Mesothelial cell of epicardium (in vitro differentiated cells): ENCODE data around the gene SCGB2A2. TPM values are rescaled to one million over a fixed set of nuclear protein-coding genes. Genes with fewer than 3 reads are reported as not detected.

ENCODE experiments used
- DNase-seq, 2 experiments: peaks; one replicate each; pipeline ENCODE4 v3.0.0; 2021; ENCODE audit warnings: low spot score in 2 of 2; ENCODE audit not compliant: unreplicated experiment in 2 of 2
- H3K27ac Mint-ChIP-seq: 2 replicates; pipeline ENCODE4 v1.8.0; 2021; ENCODE audit warnings: mixed read lengths
- H3K27me3 Mint-ChIP-seq: 2 replicates; pipeline ENCODE4 v1.8.0; 2021; ENCODE audit warnings: low read depth, mixed read lengths
- H3K36me3 Mint-ChIP-seq: 2 replicates; pipeline ENCODE4 v1.8.0; 2021; ENCODE audit warnings: mixed read lengths
- H3K4me1 Mint-ChIP-seq: 2 replicates; pipeline ENCODE4 v1.8.0; 2021; ENCODE audit warnings: mixed read lengths
- H3K4me3 Mint-ChIP-seq: 2 replicates; pipeline ENCODE4 v1.8.0; 2021; ENCODE audit warnings: mild to moderate bottlenecking, moderate library complexity, mixed read lengths
- H3K9me3 Mint-ChIP-seq: 2 replicates; pipeline ENCODE4 v1.8.0; 2021; ENCODE audit warnings: mixed read lengths
- CTCF ChIP-seq: fragments of 200-600 bp; sonication (generic); IDR thresholded peaks from one replicate; pipeline ENCODE4 v1.5.0; 2021; ENCODE audit warnings: antibody characterized with exemption; ENCODE audit not compliant: unreplicated experiment
- total RNA-seq: library from RNA; stranded (reverse); gene quantifications from 3 replicates; pipeline ENCODE4 v1.2.1, GENCODE V29; 2021

The SCGB2A2 gene
- total RNA-seq, 1 donor from 2014 or later = not detected

- Mint-ChIP-seq H3K4me3 (no peak overlapping the region), H3K9me3 (no peaks in the 10 kb centered on the region), H3K27ac (no peak overlapping the region), H3K4me1 (no peaks in the 10 kb centered on the region), H3K27me3 (peaks cover 54% of the 10 kb centered on the region), H3K36me3 (no peaks in the 10 kb centered on the region)
- no peak for TF ChIP-seq CTCF
- no peak for DNase-seq
Observed at GRCh38 chr11:62237499-62237898, 32.5 kb upstream of the SCGB2A2 start.

GRCh38 chr11:62238151-62238550, 31.8 kb upstream of the SCGB2A2 start:
- Mint-ChIP-seq H3K4me1 (no peaks in the 10 kb centered on the region), H3K9me3 (no peaks in the 10 kb centered on the region), H3K27me3 (peaks cover 49% of the 10 kb centered on the region), H3K36me3 (no peaks in the 10 kb centered on the region), H3K27ac (no peak overlapping the region), H3K4me3 (no peak overlapping the region)
- TF ChIP-seq CTCF = no peak
- no peak for DNase-seq

- Mint-ChIP-seq H3K36me3 (no peaks in the 10 kb centered on the region), H3K27me3 (peaks cover 29% of the 10 kb centered on the region), H3K4me3 (no peak overlapping the region), H3K27ac (no peak overlapping the region), H3K4me1 (no peaks in the 10 kb centered on the region), H3K9me3 (no peaks in the 10 kb centered on the region)
- DNase-seq = no peak
- TF ChIP-seq CTCF = no peak
Observed at GRCh38 chr11:62241095-62241494, 28.9 kb upstream of the SCGB2A2 start.

- DNase-seq = no peak
- Mint-ChIP-seq H3K27ac (no peak within 1 kb of the TSS), H3K4me3 (no peak within 1 kb of the TSS), H3K36me3 (no peaks in the 10 kb centered on the region), H3K4me1 (no peaks in the 10 kb centered on the region), H3K27me3 (peaks cover 22% of the 10 kb centered on the region), H3K9me3 (no peaks in the 10 kb centered on the region)
- TF ChIP-seq CTCF = no peak
Observed at GRCh38 chr11:62242021-62242420, 27.9 kb upstream of the SCGB2A2 start, which contains the start of gene SCGB1D2. Gene SCGB1D2, plus strand, starts transcription at chr11:62242239. Its CDS starts 69 bp downstream, at chr11:62242308.

GRCh38 chr11:62245271-62245753, 24.6 kb upstream of the SCGB2A2 start:
- Mint-ChIP-seq H3K27ac (no peak overlapping the region), H3K9me3 (peaks cover 11% of the 10 kb centered on the region), H3K4me3 (no peak overlapping the region), H3K36me3 (no peaks in the 10 kb centered on the region), H3K27me3 (peaks cover 4% of the 10 kb centered on the region), H3K4me1 (no peaks in the 10 kb centered on the region)
- DNase-seq = peak; percentile 36 to 70
- no peak for TF ChIP-seq CTCF

- Mint-ChIP-seq H3K4me1 (no peaks in the 10 kb centered on the region), H3K4me3 (no peak overlapping the region), H3K27ac (no peak overlapping the region), H3K36me3 (no peaks in the 10 kb centered on the region), H3K9me3 (peaks cover 37% of the 10 kb centered on the region), H3K27me3 (no peaks in the 10 kb centered on the region)
- DNase-seq = no peak
- TF ChIP-seq CTCF = no peak
Observed at GRCh38 chr11:62251698-62252097, 18.3 kb upstream of the SCGB2A2 start.
